ENCODE data around the gene ACER2.

The ACER2 gene

DNA sequence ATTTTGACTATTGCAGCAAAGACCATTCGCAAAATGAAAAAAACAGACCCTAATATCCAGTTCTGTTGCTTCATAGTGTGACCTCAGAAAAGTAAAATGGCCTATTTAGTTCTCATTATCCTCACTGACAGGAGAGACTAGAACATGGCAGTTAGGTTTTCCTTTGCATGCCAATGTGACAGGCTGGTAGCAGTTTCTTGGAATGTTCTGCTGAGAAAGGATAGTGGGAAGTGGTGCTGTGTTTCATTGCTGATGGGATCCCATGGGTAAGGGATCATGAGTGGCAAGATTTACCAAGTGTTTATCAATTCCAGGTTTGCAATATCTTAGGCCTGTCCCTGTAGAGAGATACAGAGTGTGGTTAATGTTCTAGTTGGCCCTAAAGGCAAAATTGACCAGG lies 88.5 kb downstream of the ACER2 start:
- H3K4me3 ChIP-seq (ENCODE audit: low read length): no peak overlapping the region

DNA sequence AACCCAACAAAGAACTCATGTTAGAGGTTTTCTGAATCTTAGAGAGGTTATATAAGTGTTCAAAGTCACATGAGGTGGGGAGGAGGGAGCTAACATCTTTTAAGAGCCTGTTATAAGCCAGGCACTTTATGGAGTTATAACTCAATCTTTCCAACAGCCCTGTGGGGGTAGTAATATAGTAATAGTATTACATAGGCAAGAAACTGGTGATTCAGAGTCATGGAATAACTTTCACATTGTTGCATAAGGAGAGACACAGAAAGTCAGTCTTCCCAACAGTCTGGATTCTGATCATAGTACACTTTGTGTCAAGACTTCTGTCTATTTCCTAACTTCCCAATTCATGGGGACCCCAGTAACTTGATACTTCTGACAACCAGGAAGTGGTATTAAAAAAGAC lies 89.2 kb downstream of the ACER2 start:
- no peak for DNase-seq (ENCODE audit: low read depth, low spot score)
- no peak overlapping the region for H3K4me3 ChIP-seq (ENCODE audit: low read length)

More for the DNA sequence above, 88.5 kb downstream of the ACER2 start:
- DNase-seq (ENCODE audit: low read depth, low spot score): no peak
